T-helper 2 cell treated with Interferon-gamma antibody and Interleukin-4, amounts not matched to agents 5 μg/mL and 100 μg/mL, for 36 hours (primary cell): ENCODE measurements around the gene PP2D1.

Experiments used
- DNase-seq: peaks from one replicate; pipeline ENCODE4 v3.0.0; 2021; ENCODE audit warnings: low spot score
- H3K27ac Mint-ChIP-seq: one replicate; pipeline ENCODE4 v1.8.0; 2021; ENCODE audit warnings: mild to moderate bottlenecking, mixed read lengths
- H3K27me3 Mint-ChIP-seq: one replicate; pipeline ENCODE4 v1.8.0; 2021; ENCODE audit warnings: low read depth, mixed read lengths
- H3K36me3 Mint-ChIP-seq: one replicate; pipeline ENCODE4 v1.8.0; 2021; ENCODE audit warnings: low read depth, mixed read lengths
- H3K4me1 Mint-ChIP-seq: one replicate; pipeline ENCODE4 v1.8.0; 2021; ENCODE audit warnings: low read depth, mixed read lengths
- H3K4me3 Mint-ChIP-seq: one replicate; pipeline ENCODE4 v1.8.0; 2022; ENCODE audit warnings: mild to moderate bottlenecking, moderate library complexity, mixed read lengths
- H3K9me3 Mint-ChIP-seq: one replicate; pipeline ENCODE4 v1.8.0; 2021; ENCODE audit warnings: mixed read lengths

The PP2D1 gene

GRCh38 chr3:20012164-20012563, at the start of gene PP2D1:
TSS of gene PP2D1 (minus strand) at chr3:20012264. CDS start at chr3:20012072, 192 bp downstream.
- no peaks in the 10 kb centered on the region for H3K27me3 Mint-ChIP-seq
- no peaks in the 10 kb centered on the region for H3K4me1 Mint-ChIP-seq
- no peak within 1 kb of the TSS for H3K4me3 Mint-ChIP-seq
- no peak within 1 kb of the TSS for H3K27ac Mint-ChIP-seq
- no peak for DNase-seq
- H3K36me3 Mint-ChIP-seq, result no peaks in the 10 kb centered on the region
- no peaks in the 10 kb centered on the region for H3K9me3 Mint-ChIP-seq

- Mint-ChIP-seq H3K9me3 (no peaks in the 10 kb centered on the region), H3K36me3 (peaks cover 12% of the 10 kb centered on the region), H3K27ac (peak overlapping the region; percentile 49), H3K4me1 (peaks cover 31% of the 10 kb centered on the region), H3K27me3 (no peaks in the 10 kb centered on the region), H3K4me3 (peak overlapping the region; percentile 48)
- DNase-seq, result peak; percentile 56
These were observed 49.1 kb upstream of the PP2D1 start for GRCh38 chr3:20060974-20061685.

- Mint-ChIP-seq H3K4me3 (peak overlapping the region; percentile 33), H3K36me3 (peaks cover 9% of the 10 kb centered on the region), H3K27me3 (no peaks in the 10 kb centered on the region), H3K27ac (no peak overlapping the region), H3K9me3 (no peaks in the 10 kb centered on the region), H3K4me1 (peaks cover 25% of the 10 kb centered on the region)
- DNase-seq, result no peak
These were observed 47.9 kb upstream of the PP2D1 start for GRCh38 chr3:20059929-20060328.

- no peaks in the 10 kb centered on the region for H3K9me3 Mint-ChIP-seq
- peaks cover 7% of the 10 kb centered on the region for H3K36me3 Mint-ChIP-seq
- H3K27ac Mint-ChIP-seq, result no peak overlapping the region
- peaks cover 21% of the 10 kb centered on the region for H3K4me1 Mint-ChIP-seq
- no peak overlapping the region for H3K4me3 Mint-ChIP-seq
- H3K27me3 Mint-ChIP-seq, result no peaks in the 10 kb centered on the region
- no peak for DNase-seq
These were observed 45.6 kb upstream of the PP2D1 start for GRCh38 chr3:20057612-20058180.

- H3K4me3 Mint-ChIP-seq, result no peak overlapping the region
- peak; percentile 49 for DNase-seq
- peaks cover 24% of the 10 kb centered on the region for H3K4me1 Mint-ChIP-seq
- peaks cover 7% of the 10 kb centered on the region for H3K36me3 Mint-ChIP-seq
- no peaks in the 10 kb centered on the region for H3K9me3 Mint-ChIP-seq
- H3K27me3 Mint-ChIP-seq, result no peaks in the 10 kb centered on the region
- H3K27ac Mint-ChIP-seq, result no peak overlapping the region
These were observed 44.9 kb upstream of the PP2D1 start for GRCh38 chr3:20056725-20057611.

GRCh38 chr3:20055842-20056241, 43.8 kb upstream of the PP2D1 start:
- no peaks in the 10 kb centered on the region for H3K9me3 Mint-ChIP-seq
- no peak for DNase-seq
- H3K36me3 Mint-ChIP-seq, result peaks cover 7% of the 10 kb centered on the region
- no peak overlapping the region for H3K4me3 Mint-ChIP-seq
- no peak overlapping the region for H3K27ac Mint-ChIP-seq
- H3K4me1 Mint-ChIP-seq, result peaks cover 27% of the 10 kb centered on the region
- H3K27me3 Mint-ChIP-seq, result no peaks in the 10 kb centered on the region

GRCh38 chr3:20055020-20055775, 43.1 kb upstream of the PP2D1 start:
- Mint-ChIP-seq H3K27ac (no peak overlapping the region), H3K4me1 (peaks cover 28% of the 10 kb centered on the region), H3K36me3 (peaks cover 6% of the 10 kb centered on the region), H3K9me3 (no peaks in the 10 kb centered on the region), H3K4me3 (no peak overlapping the region), H3K27me3 (no peaks in the 10 kb centered on the region)
- DNase-seq, result no peak

- Mint-ChIP-seq H3K4me3 (no peak overlapping the region), H3K27ac (no peak overlapping the region), H3K36me3 (peaks cover 3% of the 10 kb centered on the region), H3K9me3 (no peaks in the 10 kb centered on the region), H3K4me1 (peaks cover 27% of the 10 kb centered on the region), H3K27me3 (no peaks in the 10 kb centered on the region)
- peak; percentile 73 for DNase-seq
These were observed 42.5 kb upstream of the PP2D1 start for GRCh38 chr3:20054549-20054987.

GRCh38 chr3:20052851-20053250, 40.8 kb upstream of the PP2D1 start:
- no peak overlapping the region for H3K4me3 Mint-ChIP-seq
- H3K4me1 Mint-ChIP-seq, result peaks cover 31% of the 10 kb centered on the region

GRCh38 chr3:20051123-20051806, 39.2 kb upstream of the PP2D1 start:
- DNase-seq, result no peak
- H3K4me3 Mint-ChIP-seq, result no peak overlapping the region

More at GRCh38 chr3:20052851-20053250, 40.8 kb upstream of the PP2D1 start:
- Mint-ChIP-seq H3K27me3 (no peaks in the 10 kb centered on the region), H3K27ac (no peak overlapping the region), H3K9me3 (no peaks in the 10 kb centered on the region), H3K36me3 (peaks cover 2% of the 10 kb centered on the region)
- DNase-seq, result no peak

GRCh38 chr3:20047976-20048883, 36.2 kb upstream of the PP2D1 start:
- Mint-ChIP-seq H3K4me3 (no peak overlapping the region), H3K4me1 (peaks cover 53% of the 10 kb centered on the region), H3K27ac (no peak overlapping the region), H3K27me3 (no peaks in the 10 kb centered on the region), H3K36me3 (peaks cover 12% of the 10 kb centered on the region), H3K9me3 (no peaks in the 10 kb centered on the region)
- DNase-seq, result no peak

More at GRCh38 chr3:20051123-20051806, 39.2 kb upstream of the PP2D1 start:
- H3K27me3 Mint-ChIP-seq, result no peaks in the 10 kb centered on the region
- H3K4me1 Mint-ChIP-seq, result peaks cover 37% of the 10 kb centered on the region
- H3K9me3 Mint-ChIP-seq, result no peaks in the 10 kb centered on the region
- no peak overlapping the region for H3K27ac Mint-ChIP-seq
- H3K36me3 Mint-ChIP-seq, result peaks cover 7% of the 10 kb centered on the region

GRCh38 chr3:20047341-20047779, 35.3 kb upstream of the PP2D1 start:
- Mint-ChIP-seq H3K4me3 (no peak overlapping the region), H3K9me3 (no peaks in the 10 kb centered on the region), H3K4me1 (peaks cover 57% of the 10 kb centered on the region), H3K27ac (no peak overlapping the region), H3K27me3 (no peaks in the 10 kb centered on the region), H3K36me3 (peaks cover 15% of the 10 kb centered on the region)
- DNase-seq, result no peak
